PC-3 (cell line): ENCODE measurements around the gene KRT33B. TPM values are rescaled to one million over a fixed set of nuclear protein-coding genes. Genes with fewer than 3 reads are reported as not detected.

ENCODE experiments used
- ATAC-seq: fragments of 200-7000 bp; cut with Tn5 transposase; 2 replicates; pipeline ENCODE4 v1.9.1; 2020; ENCODE audit warnings: mild to moderate bottlenecking, moderate library complexity
- BruUV-seq: library from RNA; stranded (reverse); fragments of 400-500 nt; replicated peaks from 2 replicates; lab custom pipeline; 2021; lab: Mats Ljungman, UMichigan
- CTCF ChIA-PET: fragments of 300-600 bp; sonication (Branson Sonifier 250); formaldehyde crosslinking; loops from one replicate; lab custom pipeline; 2022; ENCODE audit warnings: antibody characterized with exemption; lab: Charles Lee
- POLR2A ChIA-PET: fragments of 300-600 bp; sonication (Branson Sonifier 250); formaldehyde crosslinking; loops from one replicate; lab custom pipeline; 2022; ENCODE audit warnings: antibody characterized with exemption; ENCODE audit not compliant: unreplicated experiment; lab: Charles Lee
- DNase-seq: peaks from one replicate; pipeline ENCODE4 v3.0.0-alpha.2; 2015
- H2AFZ ChIP-seq: fragments of 300-600 bp; sonication (generic); 2 replicates; pipeline ENCODE4 v1.6.0; 2016; ENCODE audit warnings: antibody characterized with exemption, low read length
- H3F3A ChIP-seq: fragments of 300-600 bp; sonication (generic); one replicate; pipeline ENCODE4 v1.6.0; 2017; ENCODE audit warnings: antibody characterized with exemption, low read length, control low read depth, mild to moderate bottlenecking; ENCODE audit not compliant: unreplicated experiment
- H3K27ac ChIP-seq: fragments of 300-600 bp; sonication (generic); 2 replicates; pipeline ENCODE4 v1.5.1; 2016; ENCODE audit warnings: mild to moderate bottlenecking, low read length
- H3K27me3 ChIP-seq: fragments of 300-600 bp; sonication (generic); 2 replicates; pipeline ENCODE4 v1.6.1; 2016; ENCODE audit warnings: low read length, mixed read lengths
- H3K36me3 ChIP-seq: fragments of 300-600 bp; sonication (generic); 2 replicates; pipeline ENCODE4 v1.6.1; 2016; ENCODE audit warnings: low read depth, mixed run types, low read length, mixed read lengths
- H3K4me1 ChIP-seq: fragments of 300-600 bp; sonication (generic); 2 replicates; pipeline ENCODE4 v1.5.1; 2016; ENCODE audit warnings: low read length; ENCODE audit not compliant: insufficient read depth
- H3K4me2 ChIP-seq: fragments of 300-600 bp; sonication (generic); 2 replicates; pipeline ENCODE4 v1.6.0; 2016; ENCODE audit warnings: low read length
- H3K4me3 ChIP-seq: fragments of 300-600 bp; sonication (generic); 2 replicates; pipeline ENCODE4 v1.5.1; 2016; ENCODE audit warnings: mild to moderate bottlenecking, low read length, mixed read lengths
- H3K79me2 ChIP-seq: fragments of 300-600 bp; sonication (generic); 2 replicates; pipeline ENCODE4 v1.6.1; 2017; ENCODE audit warnings: low read length, mixed read lengths
- H3K9ac ChIP-seq: fragments of 300-600 bp; sonication (generic); 2 replicates; pipeline ENCODE4 v1.6.0; 2016; ENCODE audit warnings: mild to moderate bottlenecking, low read length
- H3K9me2 ChIP-seq: fragments of 300-600 bp; sonication (generic); replicated peaks from 2 replicates; pipeline ENCODE4 v1.6.1; 2016; ENCODE audit warnings: mixed run types, low read length, mixed read lengths
- H3K9me3 ChIP-seq: fragments of 300-600 bp; sonication (generic); 2 replicates; pipeline ENCODE4 v1.6.1; 2016; ENCODE audit warnings: low read length, mixed read lengths
- H4K20me1 ChIP-seq: fragments of 300-600 bp; sonication (generic); 2 replicates; pipeline ENCODE4 v1.6.1; 2016; ENCODE audit warnings: low read length, mixed read lengths
- CTCF ChIP-seq: fragments of 300-600 bp; sonication (generic); conservative IDR thresholded peaks from 2 replicates; pipeline ENCODE4 v1.5.1; 2017; ENCODE audit warnings: antibody characterized with exemption, low read depth, mild to moderate bottlenecking, low read length
- EZH2 ChIP-seq: fragments of 300-600 bp; sonication (generic); IDR thresholded peaks from one replicate; pipeline ENCODE4 v1.6.1; 2017; ENCODE audit warnings: antibody characterized with exemption, mild to moderate bottlenecking, low read length; ENCODE audit not compliant: unreplicated experiment
- EZH2phosphoT487 ChIP-seq: fragments of 300-600 bp; sonication (generic); IDR thresholded peaks from 2 replicates; pipeline ENCODE4 v1.6.1; 2018; ENCODE audit warnings: mild to moderate bottlenecking, antibody characterized with exemption, low read length, borderline replicate concordance
- intact Hi-C: fragments of 100-400 bp; cut with micrococcal nuclease; formaldehyde crosslinking; loops from 2 replicates; pipeline ENCODE4 v1.9.0; 2023
- total RNA-seq: library from RNA; depleted of rRNA; stranded (reverse); fragments of >200 nt; gene quantifications from 2 replicates; pipeline ENCODE4 v1.2.3, GENCODE V29; 2014

Gene KRT33B
- total RNA-seq, 1 experiment from 2014 or later: not detected

DNA sequence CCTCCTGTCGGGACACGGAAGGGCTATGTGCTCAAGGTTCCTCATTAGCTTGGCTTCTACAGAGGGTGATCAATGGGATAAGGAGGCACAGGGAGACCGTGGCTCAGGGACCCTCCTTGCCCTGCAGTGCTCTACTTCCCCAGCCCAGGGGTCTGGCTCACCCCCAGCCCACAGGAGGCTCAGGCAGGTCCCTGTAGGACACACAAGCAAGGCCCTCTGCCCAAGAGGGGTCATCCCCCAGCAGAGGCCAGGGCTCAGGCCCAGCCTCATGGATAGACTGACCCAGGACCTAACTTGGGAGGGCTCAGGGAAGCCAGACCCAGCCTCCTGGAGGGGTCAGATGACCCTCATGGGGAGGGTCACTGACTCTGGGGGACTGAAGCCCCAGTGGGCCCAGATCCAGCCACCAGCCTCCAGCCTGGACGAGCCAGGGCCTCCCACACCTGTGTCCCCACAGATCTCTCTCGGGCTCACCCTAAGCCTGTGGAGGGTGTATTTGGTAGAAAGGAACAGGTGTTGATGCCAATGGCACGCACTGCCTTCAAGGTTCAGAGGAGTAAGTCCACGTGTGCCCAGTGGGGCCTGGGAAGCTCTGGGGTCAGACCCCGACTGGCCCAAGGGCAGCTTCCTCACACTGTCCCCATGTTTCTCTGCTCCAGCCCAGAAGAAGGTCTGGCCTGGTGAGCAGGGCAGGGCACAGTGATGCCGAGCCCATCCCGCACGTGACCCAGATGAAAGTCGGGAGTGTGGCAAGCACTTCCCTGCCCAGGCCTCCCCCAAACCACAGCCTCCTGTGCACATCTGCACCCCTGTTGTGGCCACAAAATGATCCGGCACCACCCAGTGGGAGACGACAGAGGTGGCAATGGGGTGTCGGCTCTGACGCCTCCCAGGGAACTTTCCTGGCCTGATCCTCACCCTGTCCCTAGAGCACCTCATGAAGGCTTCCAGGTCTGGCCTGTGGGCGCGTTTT, 43.2 kb downstream of the KRT33B start:
- ChIA-PET POLR2A (no interaction called here), CTCF (no interaction called here)
- no peaks in the 10 kb centered on the region for H3K4me1 ChIP-seq
- H3K79me2 ChIP-seq: no peaks in the 10 kb centered on the region
- no peak overlapping the region for H3K4me2 ChIP-seq
- H3F3A ChIP-seq: no peaks in the 10 kb centered on the region
- H3K9me3 ChIP-seq: no peaks in the 10 kb centered on the region
- H3K9ac ChIP-seq: no peak overlapping the region
- H3K9me2 ChIP-seq: no peaks in the 10 kb centered on the region
- H2AFZ ChIP-seq: no peak overlapping the region
- intact Hi-C loops: loop anchor here (10.0 kb wide), 3 partner anchors 168 to 522 kb away; no protein-coding TSS in a partner anchor
- TF ChIP-seq CTCF (no peak), EZH2phosphoT487 (no peak), EZH2 (no peak)
- ATAC-seq: no peak
- DNase-seq: no peak
- H3K27ac ChIP-seq: no peak overlapping the region
- no peaks in the 10 kb centered on the region for H4K20me1 ChIP-seq
- H3K27me3 ChIP-seq: no peaks in the 10 kb centered on the region
- no TSS peak for BruUV-seq
- no peak overlapping the region for H3K4me3 ChIP-seq
- H3K36me3 ChIP-seq: no peaks in the 10 kb centered on the region; the same call in 1 of the 2 replicates

- no peaks in the 10 kb centered on the region for H3F3A ChIP-seq
- H3K9ac ChIP-seq: no peak overlapping the region
- no peaks in the 10 kb centered on the region for H3K4me1 ChIP-seq
- TF ChIP-seq EZH2phosphoT487 (no peak), EZH2 (no peak), CTCF (no peak)
- no peak overlapping the region for H3K4me3 ChIP-seq
- no peaks in the 10 kb centered on the region for H3K79me2 ChIP-seq
- ATAC-seq: no peak
- no peaks in the 10 kb centered on the region for H3K27me3 ChIP-seq
- no peak overlapping the region for H3K4me2 ChIP-seq
- intact Hi-C loops: loop anchor here (10.0 kb wide), 3 partner anchors 169 to 521 kb away; no protein-coding TSS in a partner anchor
- no peaks in the 10 kb centered on the region for H3K9me2 ChIP-seq
- no peak overlapping the region for H2AFZ ChIP-seq
- H3K9me3 ChIP-seq: no peaks in the 10 kb centered on the region
- no TSS peak for BruUV-seq
- ChIA-PET POLR2A (no interaction called here), CTCF (no interaction called here)
- no peaks in the 10 kb centered on the region; the same call in 1 of the 2 replicates for H3K36me3 ChIP-seq
- no peaks in the 10 kb centered on the region for H4K20me1 ChIP-seq
- DNase-seq: no peak
- no peak overlapping the region for H3K27ac ChIP-seq
Measured at GRCh38 chr17:41325611-41326010, 44.0 kb downstream of the KRT33B start.
